ENCODE data around the gene LASP1. TPM values are rescaled to one million over a fixed set of nuclear protein-coding genes. Genes with fewer than 3 reads are reported as not detected.

Gene LASP1
- total and polyA plus RNA-seq, 2 of the 4 experiments (the other 2 are of a cell fraction): 79.8 to 262 TPM

DNA sequence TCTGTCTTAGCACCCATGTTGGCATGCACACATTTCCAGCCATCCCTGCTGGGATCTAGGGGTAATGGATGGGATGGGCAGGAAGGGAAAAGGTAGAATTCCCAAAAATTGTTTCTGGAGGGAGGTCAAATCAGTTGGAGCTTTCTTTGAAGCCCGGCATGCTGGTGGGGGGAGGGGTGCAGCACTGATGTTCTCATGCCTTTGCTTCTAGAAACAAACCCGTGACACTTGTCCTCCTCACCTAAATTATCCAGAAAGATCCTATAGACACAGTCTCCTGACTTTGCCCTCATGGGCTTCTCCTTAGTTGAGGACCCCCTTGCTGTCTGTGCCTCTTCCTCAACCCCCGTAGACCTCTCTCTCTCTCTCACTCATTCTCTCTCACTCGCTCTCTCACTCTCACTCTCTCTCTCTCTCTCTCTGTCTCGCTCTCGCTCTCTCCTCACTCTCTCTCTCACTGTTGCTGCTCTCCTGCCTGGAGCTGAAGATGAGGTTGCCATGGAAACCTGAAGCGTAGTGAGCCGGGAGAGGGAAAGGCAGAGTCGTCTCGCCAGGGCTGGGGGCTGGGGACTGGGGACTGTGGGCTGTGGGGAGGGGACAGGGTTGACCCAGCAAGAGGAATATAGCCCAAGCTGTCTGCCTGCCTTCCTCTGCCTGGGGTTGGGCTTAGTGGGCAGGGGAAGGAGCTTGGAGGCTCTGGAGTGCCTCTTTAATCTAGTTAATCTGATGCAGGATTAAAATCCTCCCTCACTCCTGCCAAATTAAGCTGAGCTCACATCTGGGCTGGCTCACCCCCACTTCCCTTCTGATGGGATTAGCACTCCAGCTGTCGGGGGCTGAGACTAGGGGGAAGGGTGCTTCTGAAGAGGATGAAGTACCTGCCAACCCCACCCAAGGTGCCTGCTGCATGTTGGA is 16.1 kb downstream of the LASP1 start:
- 100% methylated on average over 1 of the region's 11 CpGs; no CpG with 5 or more reads in 1 of the 2 experiments for WGBS, 2 experiments (ENCODE audit: extremely low coverage in 2 of 2, insufficient read length in 1 of 2)
- peak overlapping the region; percentile 1 for H2AK9ac ChIP-seq (replicated peaks; ENCODE audit: low read depth, low read length, poor library complexity)
- H3K9ac ChIP-seq (ENCODE audit: low read depth, low read length): no peak overlapping the region
- dilution Hi-C loops (cut with HindIII; ENCODE audit: low sequenced_read_pairs, unreplicated experiment) (no loop called here), intact Hi-C loops (cut with micrococcal nuclease) (no loop called here), in situ Hi-C loops (cut with MboI; ENCODE audit: low sequenced_read_pairs) (no loop called here)
- peaks cover 14 to 87% of the 10 kb centered on the region in 2 experiments; a peak in 3 of 4 replicates for H3K79me1 ChIP-seq (ENCODE audit: low read depth in 1 of 2, low read length in 2 of 2)
- no peak overlapping the region for H2BK20ac ChIP-seq (ENCODE audit: low read depth, low read length)
- peak overlapping the region; percentile 43; the same call in 1 of the 2 replicates for H3K23ac ChIP-seq (ENCODE audit: low read depth, low read length)
- peaks cover 100% of the 10 kb centered on the region for H4K20me1 ChIP-seq (ENCODE audit: insufficient read depth, low read length)
- H3K4me3 ChIP-seq (ENCODE audit: insufficient read depth, low read depth, low read length): no peak overlapping the region
- DNase-seq (peak; percentile 52), ATAC-seq (ENCODE audit: low read depth) (no peak)
- H3K14ac ChIP-seq (replicated peaks; ENCODE audit: low read depth, low read length): no peak overlapping the region; the same call in 1 of the 2 replicates
- peaks cover 53% of the 10 kb centered on the region for H3K9me1 ChIP-seq (ENCODE audit: insufficient read depth, low read length)
- no peak overlapping the region for H4K91ac ChIP-seq (ENCODE audit: insufficient read depth, low read depth, low read length)
- H4K8ac ChIP-seq (ENCODE audit: low read depth in 2 of 2, low read length in 2 of 2): no peak overlapping the region
- no peaks in the 10 kb centered on the region for H3K27me3 ChIP-seq (ENCODE audit: control insufficient read depth, insufficient read depth, low read length)
- H3K4me1 ChIP-seq (ENCODE audit: control insufficient read depth, insufficient read depth, low read length): peaks cover 43% of the 10 kb centered on the region
- ChIA-PET CTCF (no interaction called here), POLR2A (ENCODE audit: unreplicated experiment) (interaction anchor here (0.6 kb wide), 1 partner anchor 137 kb away, joined by 4 read pairs; no protein-coding TSS in a partner anchor)
- no peak overlapping the region for H3K56ac ChIP-seq (ENCODE audit: extremely low read depth, insufficient read depth, low read length)
- no peak overlapping the region for H2AK5ac ChIP-seq (ENCODE audit: low read depth, low read length)
- no peak overlapping the region for H3K27ac ChIP-seq (ENCODE audit: insufficient read depth, low read length)
- H2BK15ac ChIP-seq (ENCODE audit: low read depth, low read length): no peak overlapping the region
- peak overlapping the region; percentile 14 for H2AFZ ChIP-seq (replicated peaks; ENCODE audit: low read length, poor library complexity)
- H4K5ac ChIP-seq (ENCODE audit: low read depth, low read length): no peak overlapping the region
- no peak overlapping the region; the same call in 1 of the 2 replicates for H3K4me2 ChIP-seq (ENCODE audit: low read depth, low read length)
- no peaks in the 10 kb centered on the region for H3K9me3 ChIP-seq (ENCODE audit: control insufficient read depth, insufficient read depth, low read length)
- no TSS peak for BruUV-seq (replicated peaks)
- no peak overlapping the region for H3K4ac ChIP-seq (ENCODE audit: low read depth, low read length)
- peaks cover 77% of the 10 kb centered on the region for H3K36me3 ChIP-seq (ENCODE audit: control insufficient read depth, insufficient read depth, low read length)
- peak overlapping the region; percentile 31 for H2BK5ac ChIP-seq (ENCODE audit: low read depth, low read length, poor library complexity, severe bottlenecking)
- no peak overlapping the region for H2BK120ac ChIP-seq (ENCODE audit: low read depth, low read length)
- no peak overlapping the region for H3K18ac ChIP-seq (ENCODE audit: low read depth, low read length)
- TF ChIP-seq MAFK (IDR thresholded peaks at IDR 0.05; ENCODE audit: low read depth, low read length) (no peak), MXI1 (IDR thresholded peaks at IDR 0.05; ENCODE audit: borderline replicate concordance, low read depth, low read length) (no peak), CEBPB (IDR thresholded peaks at IDR 0.05; ENCODE audit: low read depth, low read length) (no peak), BHLHE40 (IDR thresholded peaks at IDR 0.05; ENCODE audit: low read depth, low read length) (no peak), RAD21 (IDR thresholded peaks at IDR 0.05; ENCODE audit: low read length) (no peak), MAZ (IDR thresholded peaks at IDR 0.05; ENCODE audit: borderline replicate concordance, low read depth, low read length) (no peak), NFE2L2 (IDR thresholded peaks at IDR 0.05; ENCODE audit: low read depth, low read length) (no peak), FOS (IDR thresholded peaks at IDR 0.05; ENCODE audit: low read depth, low read length) (no peak), CHD1 (IDR thresholded peaks at IDR 0.05; ENCODE audit: low read depth, low read length) (no peak), SMC3 (IDR thresholded peaks at IDR 0.05; ENCODE audit: low read depth, low read length) (no peak)
- TF ChIP-seq, protein P1, sequence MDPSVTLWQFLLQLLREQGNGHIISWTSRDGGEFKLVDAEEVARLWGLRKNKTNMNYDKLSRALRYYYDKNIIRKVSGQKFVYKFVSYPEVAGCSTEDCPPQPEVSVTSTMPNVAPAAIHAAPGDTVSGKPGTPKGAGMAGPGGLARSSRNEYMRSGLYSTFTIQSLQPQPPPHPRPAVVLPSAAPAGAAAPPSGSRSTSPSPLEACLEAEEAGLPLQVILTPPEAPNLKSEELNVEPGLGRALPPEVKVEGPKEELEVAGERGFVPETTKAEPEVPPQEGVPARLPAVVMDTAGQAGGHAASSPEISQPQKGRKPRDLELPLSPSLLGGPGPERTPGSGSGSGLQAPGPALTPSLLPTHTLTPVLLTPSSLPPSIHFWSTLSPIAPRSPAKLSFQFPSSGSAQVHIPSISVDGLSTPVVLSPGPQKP (IDR thresholded peaks at IDR 0.05; ENCODE audit: borderline replicate concordance, low read depth, low read length): no peak
- TF ChIP-seq, protein P2, sequence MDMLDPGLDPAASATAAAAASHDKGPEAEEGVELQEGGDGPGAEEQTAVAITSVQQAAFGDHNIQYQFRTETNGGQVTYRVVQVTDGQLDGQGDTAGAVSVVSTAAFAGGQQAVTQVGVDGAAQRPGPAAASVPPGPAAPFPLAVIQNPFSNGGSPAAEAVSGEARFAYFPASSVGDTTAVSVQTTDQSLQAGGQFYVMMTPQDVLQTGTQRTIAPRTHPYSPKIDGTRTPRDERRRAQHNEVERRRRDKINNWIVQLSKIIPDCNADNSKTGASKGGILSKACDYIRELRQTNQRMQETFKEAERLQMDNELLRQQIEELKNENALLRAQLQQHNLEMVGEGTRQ (IDR thresholded peaks at IDR 0.05; ENCODE audit: low read depth, low read length): no peak
- TF ChIP-seq, protein P3, sequence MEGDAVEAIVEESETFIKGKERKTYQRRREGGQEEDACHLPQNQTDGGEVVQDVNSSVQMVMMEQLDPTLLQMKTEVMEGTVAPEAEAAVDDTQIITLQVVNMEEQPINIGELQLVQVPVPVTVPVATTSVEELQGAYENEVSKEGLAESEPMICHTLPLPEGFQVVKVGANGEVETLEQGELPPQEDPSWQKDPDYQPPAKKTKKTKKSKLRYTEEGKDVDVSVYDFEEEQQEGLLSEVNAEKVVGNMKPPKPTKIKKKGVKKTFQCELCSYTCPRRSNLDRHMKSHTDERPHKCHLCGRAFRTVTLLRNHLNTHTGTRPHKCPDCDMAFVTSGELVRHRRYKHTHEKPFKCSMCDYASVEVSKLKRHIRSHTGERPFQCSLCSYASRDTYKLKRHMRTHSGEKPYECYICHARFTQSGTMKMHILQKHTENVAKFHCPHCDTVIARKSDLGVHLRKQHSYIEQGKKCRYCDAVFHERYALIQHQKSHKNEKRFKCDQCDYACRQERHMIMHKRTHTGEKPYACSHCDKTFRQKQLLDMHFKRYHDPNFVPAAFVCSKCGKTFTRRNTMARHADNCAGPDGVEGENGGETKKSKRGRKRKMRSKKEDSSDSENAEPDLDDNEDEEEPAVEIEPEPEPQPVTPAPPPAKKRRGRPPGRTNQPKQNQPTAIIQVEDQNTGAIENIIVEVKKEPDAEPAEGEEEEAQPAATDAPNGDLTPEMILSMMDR (conservative IDR thresholded peaks at IDR 0.05; ENCODE audit: low read depth, low read length): no peak

Data from IMR-90 (cell line).